Right hindlimb (tissue), 1 donor: ENCODE results near the gene MIGA2.

Experiments used
- DNase-seq: peaks from one replicate; pipeline ENCODE4 v3.0.0-alpha.2; 2018

MIGA2 gene

GRCh38 chr9:129038109-129038852, 1.9 kb downstream of the MIGA2 start:
- DNase-seq: no peak

- DNase-seq: no peak
These were observed 3.8 kb downstream of the MIGA2 start for GRCh38 chr9:129040113-129040643.

- no peak for DNase-seq
These were observed 5.6 kb downstream of the MIGA2 start for GRCh38 chr9:129042016-129042415.

- DNase-seq: no peak
These were observed 16.2 kb downstream of the MIGA2 start for GRCh38 chr9:129052592-129052991.

- no peak for DNase-seq
These were observed 16.6 kb downstream of the MIGA2 start for GRCh38 chr9:129053020-129053419.

- no peak for DNase-seq
These were observed 17.9 kb downstream of the MIGA2 start for GRCh38 chr9:129054163-129054851.

DNA sequence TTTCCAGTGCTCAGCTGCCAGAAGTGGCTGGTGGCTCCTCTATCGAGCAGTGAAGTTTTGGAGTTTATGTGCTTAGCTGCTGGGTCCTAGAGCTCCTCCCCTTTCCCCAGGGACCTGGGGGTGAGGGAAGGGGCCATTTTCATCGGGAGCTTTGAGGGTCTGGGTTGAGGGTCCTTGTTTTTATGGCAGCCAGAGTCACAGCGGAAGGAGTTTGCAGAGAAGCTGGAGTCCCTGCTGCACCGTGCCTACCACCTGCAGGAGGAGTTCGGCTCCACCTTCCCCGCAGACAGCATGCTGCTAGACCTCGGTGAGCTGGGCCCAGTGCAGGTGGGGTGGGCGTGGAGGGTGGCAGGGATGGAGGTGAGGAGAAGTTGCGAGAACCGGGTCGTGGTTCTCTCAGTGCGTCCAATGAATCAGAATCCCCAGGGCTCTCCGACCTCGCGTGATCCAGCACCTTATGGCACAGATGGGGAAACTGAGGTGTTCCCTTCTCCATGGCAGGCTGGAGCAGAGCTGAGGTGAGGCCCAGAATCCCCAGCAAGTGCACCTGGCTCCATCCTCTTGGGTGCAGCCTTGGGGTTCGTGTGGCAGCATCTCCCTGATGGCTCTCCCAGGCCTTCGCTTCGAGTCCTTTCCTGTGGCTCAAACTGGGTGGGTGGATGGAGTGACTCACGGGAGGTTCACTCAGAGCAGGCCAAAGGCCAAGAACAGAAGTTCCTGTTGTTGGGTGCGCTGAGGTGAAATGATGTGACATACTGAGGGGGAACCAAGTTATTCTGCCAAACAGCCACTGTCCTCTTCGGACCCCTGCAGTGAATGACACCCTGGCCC, 22.8 kb downstream of the MIGA2 start:
- DNase-seq: no peak

- no peak for DNase-seq
These were observed 23.7 kb downstream of the MIGA2 start for GRCh38 chr9:129059796-129060785.

DNA sequence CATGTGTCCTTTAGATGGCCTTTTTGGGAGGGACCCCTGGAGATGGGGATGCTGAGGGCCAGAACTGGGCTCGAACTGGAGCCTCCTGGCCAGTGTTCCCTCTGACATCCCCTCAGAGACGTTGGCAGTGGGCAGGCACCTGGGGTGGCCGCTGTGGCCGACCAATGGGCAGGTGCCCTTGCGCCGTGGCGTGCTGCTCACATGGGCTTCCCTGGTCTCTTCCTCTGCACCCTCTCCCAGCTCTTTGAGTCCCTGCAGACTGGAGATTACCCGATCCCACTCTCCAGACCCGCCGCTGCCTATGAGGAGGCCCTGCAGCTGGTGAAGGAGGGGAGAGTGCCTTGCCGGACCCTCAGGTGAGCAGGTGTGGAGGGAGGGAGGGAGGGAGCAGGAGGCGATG, 24.6 kb downstream of the MIGA2 start:
- no peak for DNase-seq

DNA sequence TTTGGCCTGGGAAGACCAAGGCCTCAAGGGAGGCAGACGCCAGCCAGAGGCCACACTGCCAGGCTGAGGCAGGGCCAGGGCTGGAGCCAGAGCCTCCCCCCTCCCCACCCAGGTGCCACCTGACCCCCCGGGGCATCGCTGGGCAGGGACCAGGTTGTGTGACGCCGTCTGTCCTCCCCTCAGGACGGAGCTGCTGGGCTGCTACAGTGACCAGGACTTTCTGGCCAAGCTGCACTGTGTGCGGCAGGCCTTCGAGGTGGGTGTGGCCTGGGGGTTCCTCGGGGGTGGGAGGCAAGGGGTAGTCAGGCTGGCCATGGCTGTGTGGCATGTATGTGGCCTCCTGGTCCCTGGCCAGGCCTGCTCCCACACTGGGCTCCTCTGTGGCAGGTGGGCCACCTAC, 26.6 kb downstream of the MIGA2 start:
- no peak for DNase-seq

- no peak for DNase-seq
These were observed 28.1 kb downstream of the MIGA2 start for GRCh38 chr9:129064499-129064908.

GRCh38 chr9:129068110-129068509, 31.7 kb downstream of the MIGA2 start:
- no peak for DNase-seq

GRCh38 chr9:129068990-129069861, 32.8 kb downstream of the MIGA2 start:
- peak; percentile 52 for DNase-seq

DNA sequence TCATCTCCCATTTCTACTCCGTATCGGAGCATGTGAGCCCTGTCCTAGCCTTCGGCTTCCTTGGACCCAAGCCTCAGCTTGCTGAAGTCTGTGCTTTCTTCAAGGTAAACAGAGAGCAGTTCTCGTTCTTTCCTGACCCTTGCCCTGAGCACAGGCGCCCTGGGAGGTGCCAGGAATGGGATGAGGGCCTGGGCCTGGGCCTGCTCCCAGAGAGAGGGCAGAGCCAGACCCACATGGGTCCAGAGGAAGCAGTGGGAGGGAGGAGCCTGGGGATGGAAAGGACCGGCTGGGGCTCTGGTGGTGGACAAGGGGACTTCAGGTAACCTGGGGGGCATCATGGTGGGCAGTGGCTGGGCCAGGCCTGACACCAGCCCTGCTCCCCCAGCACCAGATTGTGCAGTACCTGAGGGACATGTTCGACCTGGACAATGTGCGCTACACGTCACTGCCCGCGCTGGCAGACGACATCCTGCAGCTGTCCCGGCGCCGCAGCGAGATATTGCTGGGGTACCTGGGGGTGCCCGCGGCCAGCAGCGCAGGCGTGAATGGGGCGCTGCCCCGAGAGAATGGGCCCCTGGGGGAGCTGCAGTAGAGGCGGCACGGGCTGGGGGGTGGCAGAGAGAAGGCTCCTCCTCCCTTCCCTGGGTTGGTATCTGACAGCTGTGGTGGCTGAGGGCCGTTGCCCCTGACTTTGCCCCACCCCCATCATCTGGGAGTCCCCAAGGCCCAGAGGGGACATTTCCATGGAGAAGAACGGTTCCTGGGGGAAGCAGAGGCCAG, 33.6 kb downstream of the MIGA2 start:
- no peak for DNase-seq

DNA sequence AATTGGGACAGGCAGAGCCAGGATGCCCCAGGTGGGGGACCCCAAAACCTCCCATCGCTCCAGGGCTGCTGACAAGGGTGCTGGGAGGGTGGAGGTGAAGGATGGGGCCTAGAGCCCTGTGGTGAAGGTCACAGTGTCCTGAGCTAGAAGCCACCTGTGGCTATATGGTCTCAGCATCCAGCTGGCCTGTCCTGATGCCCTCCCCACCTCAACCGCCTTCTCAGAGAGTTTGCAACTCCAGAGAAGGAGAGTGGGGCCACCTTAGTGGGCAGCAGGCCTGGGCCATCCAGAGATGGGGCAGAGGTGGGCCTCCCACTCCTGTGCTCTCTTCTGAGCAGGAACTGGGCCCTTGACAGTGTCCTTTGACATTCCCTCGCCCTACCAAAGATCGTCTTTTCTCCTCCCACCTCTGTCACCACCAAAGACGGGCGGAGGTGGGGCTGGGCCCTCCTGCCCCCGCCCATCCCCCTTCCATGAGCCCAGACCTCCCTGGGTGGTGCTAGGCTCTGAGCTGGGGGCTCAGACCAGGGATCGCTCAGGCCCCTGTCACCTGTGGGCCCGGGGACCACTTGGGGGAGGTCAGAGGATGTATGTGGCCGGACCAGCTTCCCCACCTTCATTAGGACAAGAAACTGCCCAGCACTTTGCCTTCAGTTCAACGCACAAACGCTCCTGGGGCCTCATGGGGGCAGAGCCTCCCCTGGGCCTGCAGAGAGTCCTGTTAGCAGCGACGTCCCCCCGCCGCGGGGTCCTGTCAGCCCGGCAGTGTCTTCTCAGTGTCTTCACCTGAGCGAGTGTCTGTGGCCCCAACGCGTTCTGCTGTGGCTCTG, 34.5 kb downstream of the MIGA2 start:
- no peak for DNase-seq

GRCh38 chr9:129071526-129072126, 35.2 kb downstream of the MIGA2 start:
- no peak for DNase-seq

DNA sequence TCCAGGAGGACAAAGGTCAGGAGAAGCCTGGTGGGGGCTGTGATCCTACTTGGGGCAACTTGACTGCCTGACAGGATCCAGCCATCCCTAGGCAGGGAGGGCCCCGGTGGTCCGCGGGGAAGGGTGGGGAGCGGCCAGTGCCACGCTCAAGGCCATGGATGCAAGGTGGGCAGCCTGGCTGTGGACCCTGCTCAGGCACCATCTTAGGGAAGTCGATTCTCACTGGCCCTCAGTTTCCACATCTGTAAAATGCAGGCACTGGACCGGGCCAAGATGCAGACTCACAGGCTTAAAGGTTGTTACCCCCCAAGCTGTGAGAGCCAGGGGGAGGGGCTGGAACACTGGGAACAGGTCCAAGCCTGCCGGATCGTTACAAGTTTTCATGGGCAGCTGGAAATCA, 35.7 kb downstream of the MIGA2 start:
- no peak for DNase-seq

GRCh38 chr9:129073404-129073803, 37.0 kb downstream of the MIGA2 start:
- no peak for DNase-seq

- no peak for DNase-seq
These were observed 37.7 kb downstream of the MIGA2 start for GRCh38 chr9:129074106-129074505.
